K562 (cell line): ENCODE measurements around the gene GULP1. TPM values are rescaled to one million over a fixed set of nuclear protein-coding genes. Genes with fewer than 3 reads are reported as not detected.

Experiments used
- ATAC-seq: fragments of 200-7000 bp; cut with Tn5 transposase; 3 replicates; pipeline ENCODE4 v1.9.1; 2020; ENCODE audit warnings: moderate library complexity
- BruUV-seq: library from RNA; stranded (reverse); fragments of 400-500 nt; replicated peaks from 2 replicates; lab custom pipeline; 2021; lab: Mats Ljungman, UMichigan
- CTCF ChIA-PET: fragments of 300-600 bp; formaldehyde crosslinking; extraction: SDS; loops from one replicate; lab custom pipeline; 2021; ENCODE audit warnings: low intra/inter-chr PET ratio; lab: Yijun Ruan, JAX
- POLR2A ChIA-PET: fragments of 300-600, 350-650 bp; sonication (Branson Sonifier 250); formaldehyde crosslinking; extraction: SDS; loops from one replicate; lab custom pipeline; 2021; ENCODE audit warnings: antibody characterized with exemption, inconsistent platforms; lab: Yijun Ruan, JAX
- DNase-seq, 4 experiments: peaks; one replicate each; pipeline versions ENCODE4 v3.0.0 to v3.0.0-alpha.2; 2011 to 2018; ENCODE audit warnings: low spot score in 3 of 4, mixed read lengths in 3 of 4; ENCODE audit errors: extremely low read depth in 1 of 4
- FAIRE-seq: peaks from 2 replicates; lab custom pipeline; 2011; peaks lifted over from hg19 to GRCh38; lab: Jason Lieb, UNC
- H2AFZ ChIP-seq: 2 replicates; pipeline ENCODE4 v1.6.0; 2011; ENCODE audit warnings: low read depth, low read length, control low read depth, inconsistent platforms
- H3K27ac ChIP-seq: fragments of 200-600 bp; 3 replicates; pipeline ENCODE4 v1.8.0; 2011; ENCODE audit warnings: low read depth, mild to moderate bottlenecking, control low read depth, inconsistent platforms, low read length, moderate library complexity, mixed read lengths; ENCODE audit errors: extremely low read depth
- H3K27me3 ChIP-seq, 2 experiments: fragments of 300-600 bp in 1 of 2; 2 replicates in 1 of 2; 3 replicates in 1 of 2; pipeline versions ENCODE4 v1.6.0 to v1.8.0; 2011; ENCODE audit warnings: inconsistent platforms in 2 of 2, low read length in 2 of 2, mild to moderate bottlenecking in 1 of 2, mixed read lengths in 1 of 2, moderate library complexity in 1 of 2; ENCODE audit not compliant: control insufficient read depth in 2 of 2, insufficient read depth in 2 of 2
- H3K36me3 ChIP-seq: fragments of 300-600 bp; 3 replicates; pipeline ENCODE4 v1.8.0; 2011; ENCODE audit warnings: mild to moderate bottlenecking, low read length, inconsistent platforms; ENCODE audit not compliant: control insufficient read depth, insufficient read depth
- H3K4me1 ChIP-seq, 2 experiments: fragments of 200-600 bp in 1 of 2; replicated peaks in 1 of 2; 2 replicates in 1 of 2; 3 replicates in 1 of 2; pipeline versions ENCODE4 v1.5.1 to v1.8.0; 2011; ENCODE audit warnings: inconsistent platforms in 2 of 2, low read length in 2 of 2, mild to moderate bottlenecking in 1 of 2, mixed read lengths in 1 of 2, moderate library complexity in 1 of 2; ENCODE audit not compliant: control insufficient read depth in 2 of 2, insufficient read depth in 2 of 2
- H3K4me2 ChIP-seq: 2 replicates; pipeline ENCODE4 v1.6.1; 2011; ENCODE audit warnings: low read length, control low read depth, inconsistent platforms, mixed read lengths; ENCODE audit not compliant: insufficient read depth
- H3K4me3 ChIP-seq: fragments of 200-600 bp; sonication (generic), shearing (Covaris generic); 2 replicates; pipeline ENCODE4 v1.5.1; 2016; ENCODE audit warnings: control low read depth, inconsistent platforms
- H3K79me2 ChIP-seq: fragments of 200-600 bp; 3 replicates; pipeline ENCODE4 v1.8.0; 2011; ENCODE audit warnings: low read length, inconsistent platforms; ENCODE audit not compliant: control insufficient read depth, insufficient read depth
- H3K9ac ChIP-seq, 2 experiments: 2 replicates each; pipeline versions ENCODE4 v1.6.0 to v1.6.1; 2011; ENCODE audit warnings: low read depth in 2 of 2, low read length in 2 of 2, control low read depth in 1 of 2, inconsistent platforms in 1 of 2, mild to moderate bottlenecking in 1 of 2, mixed read lengths in 1 of 2; ENCODE audit not compliant: insufficient read depth in 1 of 2
- H3K9me1 ChIP-seq: one replicate; pipeline ENCODE4 v1.6.0; 2011; ENCODE audit warnings: inconsistent platforms, mild to moderate bottlenecking, low read length, moderate library complexity; ENCODE audit not compliant: control insufficient read depth, insufficient read depth
- H3K9me3 ChIP-seq: replicated peaks from 2 replicates; pipeline ENCODE4 v1.5.1; 2011; ENCODE audit warnings: low read depth, low read length, inconsistent platforms; ENCODE audit not compliant: control insufficient read depth, insufficient read depth
- H4K20me1 ChIP-seq: replicated peaks from 2 replicates; pipeline ENCODE4 v1.6.1; 2011; ENCODE audit warnings: low read length, inconsistent platforms, mixed read lengths; ENCODE audit not compliant: control insufficient read depth, insufficient read depth
- CBX3 ChIP-seq, 2 experiments: IDR thresholded peaks; 1 replicate in 1 of 2; 2 replicates in 1 of 2; pipeline ENCODE4 v1.6.1; 2012; ENCODE audit warnings: inconsistent platforms in 2 of 2, low read length in 2 of 2, borderline replicate concordance in 1 of 2, control low read depth in 1 of 2
- EP300 ChIP-seq: IDR thresholded peaks from 2 replicates; pipeline ENCODE4 v1.6.1; 2012; ENCODE audit warnings: low read length, improper control_type of control experiment
- GABPB1 ChIP-seq: sonication (generic); formaldehyde crosslinking; IDR thresholded peaks from 2 replicates; pipeline ENCODE4 v1.8.0; 2022; ENCODE audit warnings: mild to moderate bottlenecking, missing genetic modification reagents
- KHSRP ChIP-seq: fragments of 450-650 bp; IDR thresholded peaks from 2 replicates; pipeline ENCODE4 v1.6.1; 2017
- SIN3B ChIP-seq: fragments of 450-650 bp; IDR thresholded peaks from 2 replicates; pipeline ENCODE4 v1.6.1; 2017; ENCODE audit warnings: low read depth, mild to moderate bottlenecking, moderate library complexity
- SP2 ChIP-seq: IDR thresholded peaks from 2 replicates; pipeline ENCODE4 v1.6.1; 2011; ENCODE audit warnings: mild to moderate bottlenecking, low read depth, low read length, moderate library complexity; ENCODE audit not compliant: poor library complexity, severe bottlenecking; ENCODE audit errors: extremely low read depth
- SREBF1 ChIP-seq: fragments of 150-350 bp; IDR thresholded peaks from 2 replicates; pipeline ENCODE4 v1.6.1; 2014; ENCODE audit warnings: antibody characterized with exemption, low read depth, low read length, borderline replicate concordance
- TAF1 ChIP-seq: IDR thresholded peaks from 2 replicates; pipeline ENCODE4 v1.6.1; 2011; ENCODE audit warnings: mild to moderate bottlenecking, low read length, moderate library complexity; ENCODE audit not compliant: insufficient read depth, control insufficient read depth, severe bottlenecking; ENCODE audit errors: extremely low read depth
- ZNF134 ChIP-seq: fragments of 250-450 bp; sonication (Bioruptor Pico); conservative IDR thresholded peaks from 2 replicates; pipeline ENCODE4 v1.4.0; 2020
- ZNF644 ChIP-seq: fragments of 200-800 bp; sonication (Bioruptor generic); IDR thresholded peaks from 2 replicates; pipeline ENCODE4 v1.6.1; 2016; ENCODE audit warnings: low read depth, missing genetic modification characterization, missing compliant biosample characterization
- WGBS: fragments of 100-300 bp; shearing (Covaris generic); methylation state at CpG from one replicate; pipeline ENCODE4 v1.1.6; 2016; ENCODE audit warnings: low coverage, mixed read lengths; ENCODE audit not compliant: insufficient coverage; ENCODE audit errors: missing lambda C conversion rate; 5-methylcytosine and 5-hydroxymethylcytosine counted together
- in situ Hi-C: fragments of 300-500 bp; cut with MboI; formaldehyde crosslinking; loops from 4 replicates; pipeline ENCODE4 v1.15.0; 2018; ENCODE audit warnings: inconsistent platforms, mixed read lengths
- intact Hi-C: fragments of 100-400 bp; cut with micrococcal nuclease; formaldehyde crosslinking; loops from 2 replicates; pipeline ENCODE4 v1.14.2; 2022
- polyA plus RNA-seq, 8 experiments: library from polyadenylated mRNA; depleted of rRNA in 4 of 8; stranded (reverse) in 5 of 8; unstranded in 3 of 8; fragments of >200 nt; fragmentation: Nextera tagmentation in 2 of 8; fragmentation: Illumina TruSeq in 1 of 8; extraction: Ambion mirVana in 2 of 8; extraction: Trizol in 1 of 8; gene quantifications; 2 replicates each; pipeline versions ENCODE4 v1.2.1 to v1.2.3, GENCODE V29; 2011 to 2014; ENCODE audit warnings: inconsistent platforms in 1 of 8, missing spikeins in 1 of 8
- total RNA-seq, 7 experiments: library from RNA; depleted of rRNA in 6 of 7; stranded (reverse); fragments of >200 nt in 6 of 7; fragmentation: Illumina TruSeq in 2 of 7; extraction: Trizol in 2 of 7; gene quantifications; 2 replicates each; pipeline versions ENCODE4 v1.2.1 to v1.2.3, GENCODE V29; 2011 to 2021; ENCODE audit warnings: low replicate concordance in 1 of 7
- TF ChIP-seq, protein P1 (sequence below): sonication (generic); formaldehyde crosslinking; IDR thresholded peaks from 2 replicates; pipeline ENCODE4 v1.8.1; 2023; ENCODE audit warnings: mild to moderate bottlenecking, missing genetic modification reagents, moderate library complexity
- TF ChIP-seq, protein P2 (sequence below): fragments of 150-350 bp; conservative IDR thresholded peaks from 2 replicates; pipeline ENCODE4 v1.6.1; 2014; ENCODE audit warnings: low read length
- TF ChIP-seq, protein P3 (sequence below): conservative IDR thresholded peaks from 2 replicates; pipeline ENCODE4 v1.6.1; 2011; ENCODE audit warnings: low read depth, mild to moderate bottlenecking, low read length; ENCODE audit not compliant: control insufficient read depth

The GULP1 gene
- total and polyA plus RNA-seq, 9 of the 15 experiments (the other 6 are each of a cell fraction or from before 2014, with no cell fraction given), result 8.5 to 25.3 (median 19.5) TPM

DNA sequence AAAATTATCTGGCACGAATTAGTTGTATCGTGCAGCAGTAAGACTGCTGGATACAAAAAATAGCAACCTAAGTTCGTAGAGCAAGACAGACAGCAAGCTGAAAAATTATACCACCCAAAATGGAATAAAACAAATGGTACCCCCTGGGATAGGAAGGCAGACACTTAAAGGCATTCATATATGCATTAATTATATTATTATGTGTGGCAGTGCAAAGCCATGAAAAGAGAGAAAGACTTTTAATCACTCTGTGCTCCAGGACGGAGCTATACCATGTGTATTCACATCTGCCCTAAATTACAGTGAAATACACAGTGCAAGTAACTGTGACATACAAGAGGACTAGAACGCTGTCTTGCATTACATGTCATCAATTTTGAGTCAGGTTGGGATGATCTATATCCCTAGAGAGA lies 235.9 kb downstream of the GULP1 start (continued):
- TF ChIP-seq EP300 (no peak), SIN3B (no peak), KHSRP (no peak)

DNA sequence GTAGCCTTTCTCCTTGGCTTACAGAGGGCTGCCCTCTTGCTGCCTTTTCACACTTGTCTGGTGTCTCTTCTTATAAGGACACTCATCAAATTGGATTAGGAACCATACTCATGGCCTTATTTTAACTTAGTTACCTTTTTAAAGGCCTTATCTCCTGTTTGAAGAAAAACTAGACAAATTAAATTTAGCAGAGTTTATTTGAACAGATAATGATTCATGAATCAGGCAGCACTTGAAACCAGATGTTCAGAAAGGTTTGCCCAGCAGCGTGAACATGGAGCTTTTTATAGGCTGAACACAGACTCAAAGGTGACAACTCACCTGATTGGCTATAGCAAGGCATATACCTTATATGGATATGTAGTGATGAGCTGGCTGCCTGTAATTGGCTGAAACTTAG lies 238.0 kb downstream of the GULP1 start:
- ATAC-seq (no peak), DNase-seq (no peak), FAIRE-seq (no peak)
- Histone ChIP-seq H2AFZ (no peak overlapping the region), H3K4me3 (no peak overlapping the region), H3K9me3 (no peaks in the 10 kb centered on the region), H3K27me3 (no peaks in the 10 kb centered on the region), H3K4me1 (no peaks in the 10 kb centered on the region), H3K36me3 (no peaks in the 10 kb centered on the region), H3K79me2 (no peaks in the 10 kb centered on the region), H3K27ac (no peak overlapping the region), H3K9ac (no peak overlapping the region), H3K4me2 (no peak overlapping the region), H4K20me1 (no peaks in the 10 kb centered on the region), H3K9me1 (no peaks in the 10 kb centered on the region)
- TF ChIP-seq CBX3 (IDR thresholded peaks at IDR 0.05; ENCODE audit: borderline replicate concordance in 1 of 2, low read length in 2 of 2) (no peak), TAF1 (no peak), SP2 (no peak), ZNF644 (tag) (no peak), ZNF134 (CRISPR knock-in tag) (no peak), SREBF1 (no peak), GABPB1 (CRISPR knock-in tag) (no peak)
- TF ChIP-seq, protein P1, sequence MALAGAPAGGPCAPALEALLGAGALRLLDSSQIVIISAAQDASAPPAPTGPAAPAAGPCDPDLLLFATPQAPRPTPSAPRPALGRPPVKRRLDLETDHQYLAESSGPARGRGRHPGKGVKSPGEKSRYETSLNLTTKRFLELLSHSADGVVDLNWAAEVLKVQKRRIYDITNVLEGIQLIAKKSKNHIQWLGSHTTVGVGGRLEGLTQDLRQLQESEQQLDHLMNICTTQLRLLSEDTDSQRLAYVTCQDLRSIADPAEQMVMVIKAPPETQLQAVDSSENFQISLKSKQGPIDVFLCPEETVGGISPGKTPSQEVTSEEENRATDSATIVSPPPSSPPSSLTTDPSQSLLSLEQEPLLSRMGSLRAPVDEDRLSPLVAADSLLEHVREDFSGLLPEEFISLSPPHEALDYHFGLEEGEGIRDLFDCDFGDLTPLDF (CRISPR knock-in tag), result no peak
- TF ChIP-seq, protein P2, sequence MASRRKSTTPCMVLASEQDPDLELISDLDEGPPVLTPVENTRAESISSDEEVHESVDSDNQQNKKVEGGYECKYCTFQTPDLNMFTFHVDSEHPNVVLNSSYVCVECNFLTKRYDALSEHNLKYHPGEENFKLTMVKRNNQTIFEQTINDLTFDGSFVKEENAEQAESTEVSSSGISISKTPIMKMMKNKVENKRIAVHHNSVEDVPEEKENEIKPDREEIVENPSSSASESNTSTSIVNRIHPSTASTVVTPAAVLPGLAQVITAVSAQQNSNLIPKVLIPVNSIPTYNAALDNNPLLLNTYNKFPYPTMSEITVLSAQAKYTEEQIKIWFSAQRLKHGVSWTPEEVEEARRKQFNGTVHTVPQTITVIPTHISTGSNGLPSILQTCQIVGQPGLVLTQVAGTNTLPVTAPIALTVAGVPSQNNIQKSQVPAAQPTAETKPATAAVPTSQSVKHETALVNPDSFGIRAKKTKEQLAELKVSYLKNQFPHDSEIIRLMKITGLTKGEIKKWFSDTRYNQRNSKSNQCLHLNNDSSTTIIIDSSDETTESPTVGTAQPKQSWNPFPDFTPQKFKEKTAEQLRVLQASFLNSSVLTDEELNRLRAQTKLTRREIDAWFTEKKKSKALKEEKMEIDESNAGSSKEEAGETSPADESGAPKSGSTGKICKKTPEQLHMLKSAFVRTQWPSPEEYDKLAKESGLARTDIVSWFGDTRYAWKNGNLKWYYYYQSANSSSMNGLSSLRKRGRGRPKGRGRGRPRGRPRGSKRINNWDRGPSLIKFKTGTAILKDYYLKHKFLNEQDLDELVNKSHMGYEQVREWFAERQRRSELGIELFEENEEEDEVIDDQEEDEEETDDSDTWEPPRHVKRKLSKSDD, result no peak
- TF ChIP-seq, protein P3, sequence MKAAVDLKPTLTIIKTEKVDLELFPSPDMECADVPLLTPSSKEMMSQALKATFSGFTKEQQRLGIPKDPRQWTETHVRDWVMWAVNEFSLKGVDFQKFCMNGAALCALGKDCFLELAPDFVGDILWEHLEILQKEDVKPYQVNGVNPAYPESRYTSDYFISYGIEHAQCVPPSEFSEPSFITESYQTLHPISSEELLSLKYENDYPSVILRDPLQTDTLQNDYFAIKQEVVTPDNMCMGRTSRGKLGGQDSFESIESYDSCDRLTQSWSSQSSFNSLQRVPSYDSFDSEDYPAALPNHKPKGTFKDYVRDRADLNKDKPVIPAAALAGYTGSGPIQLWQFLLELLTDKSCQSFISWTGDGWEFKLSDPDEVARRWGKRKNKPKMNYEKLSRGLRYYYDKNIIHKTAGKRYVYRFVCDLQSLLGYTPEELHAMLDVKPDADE, result no peak
- in situ Hi-C loops (no loop called here), intact Hi-C loops (loop anchor here (10.0 kb wide), 2 partner anchors 445 to 815 kb away; partner anchors contain the start of gene COL3A1)
- WGBS, result 75% methylated on average over 1 of the region's 1 CpG
- BruUV-seq, result no TSS peak
- ChIA-PET CTCF (no interaction called here), POLR2A (no interaction called here)
